GM19467 (cell line): Measurements from ENCODE around the gene CROCC2.

Experiments
- ATAC-seq: cut with Tn5 transposase; IDR thresholded peaks from one replicate; pipeline ENCODE4 v1.9.1; 2021; ENCODE audit warnings: mild to moderate bottlenecking, moderate library complexity; ENCODE audit not compliant: unreplicated experiment

The CROCC2 gene

GRCh38 chr2:240904216-240905175, 1.6 kb upstream of the CROCC2 start:
- no peak for ATAC-seq

DNA sequence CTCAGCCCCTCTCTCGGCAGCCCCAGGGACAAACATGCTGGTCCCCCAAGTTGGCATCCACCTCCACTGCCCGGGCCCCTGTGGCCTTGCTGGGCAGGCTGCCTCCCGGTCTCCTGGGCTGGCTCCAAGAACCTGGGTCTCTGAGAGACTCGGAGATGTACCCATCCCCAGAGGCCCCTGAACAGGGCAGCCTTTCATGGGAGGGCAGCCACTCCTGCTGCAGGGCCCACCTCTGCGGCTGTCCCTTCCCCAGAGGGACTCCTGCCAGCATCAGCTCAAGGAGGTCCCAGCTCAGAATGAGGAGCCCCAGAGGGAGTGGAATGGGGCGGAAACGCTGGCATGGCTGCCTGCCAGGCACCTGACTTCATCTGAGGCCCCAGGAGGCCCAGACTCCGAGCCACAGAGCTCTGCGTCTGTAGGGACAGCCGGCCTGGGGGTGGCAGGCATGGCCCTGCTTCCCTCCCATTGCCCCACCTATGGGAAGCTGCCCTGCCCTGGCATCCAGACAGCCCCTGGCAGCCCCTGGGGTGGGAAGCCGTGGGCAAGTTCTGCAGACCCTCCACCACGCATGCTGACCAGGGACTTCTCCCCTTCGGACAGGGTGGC, 857 bp upstream of the CROCC2 start:
- ATAC-seq, result no peak

DNA sequence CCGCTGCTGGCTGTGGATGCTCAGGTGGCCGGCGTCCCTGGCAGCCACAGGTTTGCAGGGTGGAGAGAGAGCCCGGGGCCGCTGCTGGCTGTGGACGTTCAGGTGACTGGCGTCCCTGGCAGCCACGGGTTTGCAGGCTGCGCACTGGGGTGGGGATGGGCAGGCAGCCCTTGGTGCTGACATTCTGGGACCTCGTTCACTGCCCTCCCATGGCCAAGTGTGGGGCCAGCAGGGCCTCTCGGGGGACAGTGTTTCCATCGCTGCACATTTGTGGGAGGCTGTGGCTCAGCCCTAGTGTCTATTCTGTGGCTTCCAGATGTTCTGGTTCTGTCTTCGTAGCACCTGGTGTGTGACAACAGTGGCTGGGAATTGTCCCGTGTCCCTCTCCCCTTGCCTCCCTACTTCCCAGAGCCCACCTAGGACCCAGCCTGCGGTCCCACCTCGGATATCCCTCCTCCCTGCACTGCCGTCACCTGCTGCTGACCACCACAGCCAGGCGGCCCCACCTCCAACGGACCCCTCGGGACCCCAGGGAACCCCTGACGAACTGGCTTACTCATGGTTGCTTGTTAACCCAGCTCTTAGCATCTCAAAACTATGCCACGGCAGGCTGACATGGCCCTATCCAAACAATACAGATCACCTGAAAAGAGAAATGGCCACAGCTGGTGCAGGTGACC, 915 bp downstream of the CROCC2 start:
- no peak for ATAC-seq

DNA sequence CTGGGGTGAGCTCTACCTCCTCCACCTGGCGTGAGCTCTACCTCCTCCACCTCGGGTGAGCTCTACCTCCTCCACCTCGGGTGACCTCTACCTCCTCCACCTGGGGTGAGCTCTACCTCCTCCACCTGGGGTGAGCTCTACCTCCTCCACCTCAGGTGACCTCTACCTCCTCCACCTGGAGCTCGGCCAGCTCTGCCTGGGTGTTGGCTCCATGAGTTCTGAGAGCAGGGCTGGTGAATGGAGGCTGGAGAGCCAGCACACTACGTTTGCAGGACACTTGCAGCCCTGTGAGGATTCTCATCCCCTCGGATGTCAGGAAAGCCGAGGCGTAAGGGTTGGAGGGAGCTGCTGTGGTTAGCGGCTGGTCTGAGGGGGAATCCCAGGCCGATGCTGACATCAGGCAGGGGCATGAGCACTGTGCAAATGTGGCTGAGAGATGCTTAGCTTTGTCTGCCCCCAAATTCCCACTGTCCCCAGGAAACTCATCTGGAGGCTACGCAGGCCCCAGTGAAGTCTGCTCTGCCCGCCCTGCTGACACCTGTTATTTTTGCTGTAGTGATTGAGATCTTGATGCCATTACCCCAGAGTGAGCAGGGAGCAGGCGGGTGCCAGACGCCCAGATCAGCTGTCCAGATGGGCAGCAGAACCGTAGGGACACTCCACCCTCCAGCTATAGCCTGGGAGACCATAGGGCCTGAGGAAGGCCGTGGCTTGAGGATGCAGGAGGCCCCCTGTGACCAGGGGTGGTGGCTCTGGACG, 3.3 kb downstream of the CROCC2 start:
- no peak for ATAC-seq

DNA sequence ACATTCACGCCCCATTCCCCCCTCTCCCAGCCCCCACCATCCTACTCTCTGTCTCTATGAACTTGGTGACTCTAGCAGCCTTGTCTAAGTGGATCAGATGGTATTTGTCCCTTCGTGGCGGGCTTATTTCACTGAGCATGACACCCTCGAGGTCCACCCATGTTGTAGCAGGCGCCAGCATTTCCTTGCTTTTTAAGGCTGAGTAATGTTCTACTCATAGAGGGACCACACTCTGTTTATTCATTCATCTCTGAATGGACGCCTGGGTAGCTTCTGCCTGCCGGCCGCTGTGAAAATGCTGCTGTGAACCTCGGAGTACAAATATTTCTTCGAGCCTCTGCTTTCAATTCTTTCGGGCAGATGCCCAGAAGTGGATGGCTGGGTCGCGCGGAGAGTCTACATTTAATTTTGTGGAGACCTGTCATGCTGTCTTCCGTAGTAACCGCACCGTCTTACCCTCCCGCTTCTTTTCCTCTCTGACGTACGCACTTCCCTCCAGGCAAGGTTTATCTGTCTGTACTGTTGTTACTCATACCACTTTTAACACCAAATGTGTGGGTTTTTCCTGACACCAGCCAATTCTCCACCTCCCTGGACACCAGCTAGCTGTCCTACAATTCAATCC, 5.6 kb downstream of the CROCC2 start:
- no peak for ATAC-seq

GRCh38 chr2:240912878-240913809, 7.0 kb downstream of the CROCC2 start:
- no peak for ATAC-seq

- ATAC-seq, result no peak
Observed at GRCh38 chr2:240913810-240914644, 7.9 kb downstream of the CROCC2 start.

GRCh38 chr2:240914645-240915525, 8.7 kb downstream of the CROCC2 start:
- ATAC-seq, result no peak

DNA sequence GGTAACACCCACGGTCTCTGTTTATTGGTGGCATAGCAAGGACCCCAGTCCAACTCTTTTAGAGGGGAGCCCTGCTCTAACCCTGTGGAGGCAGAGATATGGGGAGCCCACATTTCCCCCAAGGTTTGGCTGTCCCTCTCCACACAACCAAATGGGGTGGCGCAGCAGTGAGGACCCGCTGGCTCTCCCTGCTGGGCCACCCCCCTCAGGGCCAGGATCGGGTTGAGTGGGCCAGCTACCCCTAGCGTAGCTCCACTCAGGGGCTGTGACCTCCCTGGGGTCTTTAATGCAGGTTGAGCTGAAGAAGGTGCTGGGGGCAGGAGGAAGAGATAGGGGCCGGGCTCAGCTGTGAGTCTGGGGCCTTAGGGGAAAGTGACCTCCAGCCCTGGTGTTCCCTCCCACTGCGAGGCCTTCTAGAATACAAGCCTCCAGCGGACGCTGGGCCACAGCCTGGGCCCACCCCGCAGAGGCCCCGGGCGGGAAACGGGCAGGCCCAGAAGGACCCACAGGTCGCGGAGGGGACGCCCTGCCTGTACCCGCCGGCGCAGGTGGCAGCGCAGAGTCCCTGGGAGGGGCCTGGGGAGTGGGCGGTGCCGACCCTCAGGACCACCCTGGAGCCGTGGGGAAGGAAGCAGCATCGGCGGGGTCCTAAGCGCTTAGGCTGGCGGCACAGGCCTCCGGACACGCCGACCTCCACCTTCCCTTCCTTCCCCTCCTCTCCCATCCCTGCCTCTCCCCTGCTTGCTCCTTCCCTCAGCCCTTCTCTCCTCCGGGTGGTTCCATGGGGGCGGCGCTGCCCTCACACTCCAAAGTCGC, 9.6 kb downstream of the CROCC2 start:
- ATAC-seq, result no peak

DNA sequence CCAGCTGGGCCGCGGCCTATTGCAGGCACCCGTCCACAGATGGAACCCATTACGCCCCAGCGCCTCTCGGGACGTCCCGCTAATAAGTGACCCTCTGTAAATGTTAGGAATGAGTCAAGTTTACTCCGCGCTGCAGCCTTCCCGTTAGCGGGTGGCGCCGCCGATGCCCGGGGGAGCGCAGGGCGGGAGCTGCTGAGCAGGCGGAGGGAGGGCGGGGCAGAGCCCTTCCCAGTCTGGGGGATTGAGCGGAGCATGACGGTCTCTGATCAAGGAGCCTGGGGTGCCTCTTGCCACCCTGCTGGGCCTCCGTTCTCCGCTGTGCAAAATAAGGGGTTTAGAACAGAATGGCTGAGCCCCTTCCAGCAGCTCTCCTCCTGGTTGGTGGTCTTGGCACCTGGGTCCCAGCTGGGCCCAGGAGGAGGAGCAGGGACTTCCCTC, 10.5 kb downstream of the CROCC2 start:
- ATAC-seq, result no peak

GRCh38 chr2:240917009-240917683, 11.0 kb downstream of the CROCC2 start:
- ATAC-seq, result no peak

GRCh38 chr2:240917684-240918257, 11.6 kb downstream of the CROCC2 start:
- no peak for ATAC-seq

DNA sequence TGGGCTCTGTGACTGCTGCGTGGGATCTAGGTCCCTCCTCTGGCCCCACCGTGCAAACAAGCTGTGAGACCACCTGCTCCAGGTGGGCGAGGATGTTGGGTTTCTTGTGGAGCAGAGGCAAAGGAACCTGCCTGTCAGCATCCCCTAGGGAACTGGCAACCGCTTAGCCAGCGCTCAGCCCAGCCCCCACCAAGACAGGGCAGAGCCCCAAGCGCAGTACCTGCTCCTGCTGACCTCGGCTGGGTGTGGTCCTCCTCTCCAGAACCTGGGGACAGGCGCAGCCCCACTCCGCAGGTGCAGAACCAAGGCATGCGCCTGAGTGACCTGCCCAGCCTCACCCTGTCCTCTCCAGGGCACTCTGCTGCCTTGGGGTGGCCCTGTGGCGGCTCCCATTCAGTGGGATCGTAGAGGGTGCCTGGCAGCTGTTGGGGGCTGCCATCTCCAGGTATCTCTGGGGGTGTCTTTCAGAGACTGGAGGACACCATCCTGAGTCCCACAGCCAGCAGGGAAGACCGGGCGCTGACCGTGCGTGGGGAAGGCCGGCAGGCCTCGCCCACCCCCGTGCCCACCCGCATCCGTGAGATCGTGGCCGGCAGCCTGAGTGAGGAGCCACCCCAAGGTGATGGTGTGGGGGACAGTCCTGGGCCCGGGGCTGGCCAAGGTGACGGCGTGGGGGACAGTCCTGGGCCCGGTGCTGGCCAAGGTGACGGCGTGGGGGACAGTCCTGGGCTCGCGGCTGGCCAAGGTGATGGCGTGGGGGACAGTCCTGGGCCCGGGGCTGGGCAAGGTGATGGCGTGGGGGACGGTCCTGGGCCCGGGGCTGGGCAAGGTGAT, 12.3 kb downstream of the CROCC2 start:
- no peak for ATAC-seq

DNA sequence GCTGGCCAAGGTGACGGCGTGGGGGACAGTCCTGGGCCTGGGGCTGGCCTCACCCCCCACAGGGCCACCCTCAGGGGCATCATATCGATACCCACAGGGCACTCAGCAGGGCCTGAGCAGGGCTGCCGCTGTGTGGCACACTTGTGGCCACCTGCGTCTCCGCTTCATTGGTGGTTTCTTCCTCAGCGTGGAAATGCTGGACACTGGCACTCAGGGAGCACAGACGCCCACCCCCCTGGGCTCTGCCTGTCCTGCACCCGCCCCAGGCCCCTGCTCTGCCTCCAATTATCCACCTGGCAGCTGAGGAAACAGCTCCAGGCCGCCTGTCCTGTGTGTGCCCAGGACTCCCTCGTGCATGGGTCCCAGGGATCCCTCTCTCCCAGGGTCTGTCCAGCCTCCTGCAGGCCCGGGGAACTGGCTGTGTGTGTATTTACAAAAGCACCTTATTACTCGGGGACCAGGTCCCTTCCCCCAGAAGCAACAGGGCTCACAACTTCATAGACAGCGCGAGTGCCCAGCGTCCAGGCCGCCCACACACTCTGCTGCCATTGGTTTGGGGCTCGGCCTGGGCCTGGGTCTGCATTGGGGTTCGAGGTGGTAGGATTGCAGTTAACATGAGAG, 13.1 kb downstream of the CROCC2 start:
- ATAC-seq, result no peak
